GM12801 (cell line): Measurements from ENCODE around the gene OPTN.

ENCODE experiments used
- TF ChIP-seq, protein P1 (sequence below): IDR thresholded peaks from one replicate; pipeline ENCODE4 v1.5.1; 2011; ENCODE audit warnings: control low read depth; ENCODE audit not compliant: insufficient read length; ENCODE audit errors: extremely low read depth

Gene OPTN

DNA sequence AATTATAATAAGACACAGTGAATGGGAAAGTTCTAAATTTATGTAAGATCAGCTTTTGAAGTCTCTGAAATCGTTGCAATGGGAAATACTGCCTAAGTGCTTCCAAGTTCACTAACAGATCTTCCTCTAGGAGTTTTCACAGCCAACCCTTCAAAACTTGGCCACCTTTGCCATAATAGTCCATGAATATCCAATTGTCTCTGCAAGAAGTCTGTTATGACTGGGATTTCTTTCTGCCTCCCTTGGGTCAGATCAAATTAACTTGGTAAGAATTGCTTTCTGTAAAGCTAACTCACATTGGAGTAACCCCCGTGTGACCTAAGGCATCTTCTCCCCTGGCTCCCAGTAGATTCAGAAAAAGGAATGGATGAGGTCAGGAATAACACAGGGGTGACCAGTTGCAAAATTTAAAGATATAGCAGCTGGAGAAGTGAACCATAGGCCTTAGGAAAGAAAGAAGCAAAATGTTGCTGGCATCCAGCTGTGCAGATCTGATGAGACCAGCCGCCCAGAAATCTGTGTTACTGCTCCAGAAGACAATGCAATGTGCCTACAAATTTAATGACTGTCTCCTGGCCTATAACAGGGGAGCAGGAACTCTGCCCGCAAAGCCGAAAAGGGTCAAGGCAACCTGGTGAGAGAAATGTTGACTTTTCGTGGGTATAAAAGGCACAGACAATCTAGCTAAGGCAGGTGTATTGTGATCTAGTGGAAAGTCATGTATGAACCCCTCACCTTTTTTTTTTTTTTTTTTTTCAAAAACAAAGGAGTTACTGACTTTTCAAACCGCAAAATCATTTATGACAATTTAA is 7.5 kb upstream of the OPTN start:
- TF ChIP-seq, protein P1, sequence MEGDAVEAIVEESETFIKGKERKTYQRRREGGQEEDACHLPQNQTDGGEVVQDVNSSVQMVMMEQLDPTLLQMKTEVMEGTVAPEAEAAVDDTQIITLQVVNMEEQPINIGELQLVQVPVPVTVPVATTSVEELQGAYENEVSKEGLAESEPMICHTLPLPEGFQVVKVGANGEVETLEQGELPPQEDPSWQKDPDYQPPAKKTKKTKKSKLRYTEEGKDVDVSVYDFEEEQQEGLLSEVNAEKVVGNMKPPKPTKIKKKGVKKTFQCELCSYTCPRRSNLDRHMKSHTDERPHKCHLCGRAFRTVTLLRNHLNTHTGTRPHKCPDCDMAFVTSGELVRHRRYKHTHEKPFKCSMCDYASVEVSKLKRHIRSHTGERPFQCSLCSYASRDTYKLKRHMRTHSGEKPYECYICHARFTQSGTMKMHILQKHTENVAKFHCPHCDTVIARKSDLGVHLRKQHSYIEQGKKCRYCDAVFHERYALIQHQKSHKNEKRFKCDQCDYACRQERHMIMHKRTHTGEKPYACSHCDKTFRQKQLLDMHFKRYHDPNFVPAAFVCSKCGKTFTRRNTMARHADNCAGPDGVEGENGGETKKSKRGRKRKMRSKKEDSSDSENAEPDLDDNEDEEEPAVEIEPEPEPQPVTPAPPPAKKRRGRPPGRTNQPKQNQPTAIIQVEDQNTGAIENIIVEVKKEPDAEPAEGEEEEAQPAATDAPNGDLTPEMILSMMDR: no peak

DNA sequence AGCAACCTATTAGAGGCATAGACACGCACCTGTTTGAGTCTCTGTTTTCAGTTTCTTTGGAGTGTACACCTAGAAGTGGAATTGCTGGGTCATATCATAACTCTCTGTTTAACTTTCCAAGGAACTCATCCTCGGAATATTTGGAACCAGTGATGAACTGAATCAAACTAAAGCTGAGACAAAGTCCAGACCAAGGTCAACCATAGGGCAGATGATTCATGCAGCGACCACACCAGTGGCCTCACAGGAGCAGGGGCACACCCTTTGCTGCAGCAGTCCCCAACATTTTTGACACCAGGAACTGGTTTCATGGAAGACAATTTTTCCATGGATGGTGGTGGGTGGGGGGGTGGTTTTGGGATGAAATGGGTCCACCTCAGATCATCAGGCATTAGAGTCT is 4.9 kb upstream of the OPTN start:
- TF ChIP-seq, protein P1: no peak

DNA sequence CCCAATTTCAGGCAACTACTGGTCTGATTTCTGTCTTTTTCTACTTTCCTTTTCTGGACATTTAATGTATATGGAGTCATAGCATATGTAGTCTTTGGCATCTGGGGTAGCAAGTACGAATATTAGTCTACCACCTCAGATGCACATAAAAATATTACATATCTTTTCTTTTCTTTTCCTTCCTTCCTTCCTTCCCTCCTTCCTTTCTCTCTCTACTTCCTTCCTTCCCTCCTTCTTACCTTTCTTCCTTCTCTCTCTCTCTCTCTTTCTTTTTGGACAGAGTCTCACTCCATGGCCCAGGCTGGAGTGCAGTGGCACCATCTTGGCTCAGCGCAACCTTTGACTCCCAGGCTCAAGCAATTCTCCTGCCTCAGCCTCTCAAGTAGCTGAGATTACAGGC is 4.0 kb upstream of the OPTN start:
- TF ChIP-seq, protein P1: no peak

DNA sequence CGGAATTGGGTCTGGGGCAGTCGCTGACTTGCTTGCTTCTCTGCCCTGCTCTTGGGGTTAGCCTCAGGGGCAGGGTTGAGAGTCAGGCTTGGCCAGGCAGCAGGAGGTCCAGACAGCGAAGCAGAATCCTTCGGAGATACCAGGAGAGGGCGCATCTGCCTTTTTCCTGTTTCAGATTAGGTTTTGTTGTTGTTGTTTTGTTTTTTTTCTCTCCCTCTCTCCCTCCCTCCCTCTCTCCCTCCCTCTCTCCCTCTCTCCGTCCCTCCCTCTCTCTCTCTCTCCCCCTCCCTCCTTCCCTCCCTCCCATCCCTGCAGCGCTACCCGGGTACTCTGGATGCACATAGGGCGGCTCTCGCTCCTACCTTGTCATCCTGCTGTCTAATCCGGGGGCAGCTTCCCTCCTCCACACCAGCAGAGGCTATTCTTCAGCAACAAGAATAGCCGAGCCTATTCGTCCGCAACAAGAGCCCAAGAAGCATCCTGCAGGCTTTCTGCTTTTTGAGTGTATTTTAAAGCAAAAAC is 758 bp upstream of the OPTN start:
- TF ChIP-seq, protein P1: no peak

DNA sequence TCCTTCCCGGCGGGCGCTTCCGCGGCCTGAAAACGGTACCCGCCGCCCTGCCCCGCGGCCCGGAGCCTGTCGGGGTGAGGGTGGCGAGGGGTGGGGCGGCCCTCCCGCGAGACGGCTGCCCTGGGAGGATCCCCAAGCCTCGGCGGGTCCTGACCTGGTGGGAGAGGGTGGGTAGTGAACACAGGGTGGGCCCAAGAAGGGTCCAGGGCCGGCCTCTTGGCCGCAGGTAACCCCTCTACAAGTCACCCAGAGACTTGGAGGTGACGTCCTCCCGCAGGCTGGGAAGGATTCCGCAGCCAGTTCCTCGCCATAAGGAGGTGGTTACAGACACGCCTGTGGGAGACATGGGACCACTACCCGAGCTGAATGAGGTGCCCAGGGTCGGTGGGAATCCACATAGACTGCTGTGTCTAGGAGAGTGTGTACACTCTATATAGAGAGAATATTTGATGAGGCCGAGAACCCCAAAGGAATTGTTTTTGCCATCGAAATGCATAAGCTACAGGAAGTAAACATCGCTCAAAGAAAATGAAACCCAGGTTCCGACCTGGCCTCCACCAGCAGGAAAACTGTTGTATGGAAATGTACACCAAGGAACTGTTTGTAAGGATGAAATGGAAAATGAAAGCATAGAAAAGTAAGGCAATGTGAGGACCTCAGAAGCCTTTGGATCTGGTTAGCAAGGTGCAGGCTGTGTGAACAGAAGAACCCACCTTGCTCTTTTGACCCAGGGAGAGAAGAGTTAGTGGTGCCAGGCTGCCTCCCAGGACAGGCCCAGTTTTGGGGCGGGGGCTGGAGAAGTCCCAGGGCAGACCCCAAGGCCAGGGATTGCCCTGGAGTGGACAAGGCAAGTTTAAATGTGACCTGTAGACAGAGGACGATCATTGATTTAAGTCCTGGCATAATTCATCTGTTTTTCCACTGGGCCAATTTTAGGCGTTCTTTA is 659 bp downstream of the OPTN start:
- TF ChIP-seq, protein P1: no peak

DNA sequence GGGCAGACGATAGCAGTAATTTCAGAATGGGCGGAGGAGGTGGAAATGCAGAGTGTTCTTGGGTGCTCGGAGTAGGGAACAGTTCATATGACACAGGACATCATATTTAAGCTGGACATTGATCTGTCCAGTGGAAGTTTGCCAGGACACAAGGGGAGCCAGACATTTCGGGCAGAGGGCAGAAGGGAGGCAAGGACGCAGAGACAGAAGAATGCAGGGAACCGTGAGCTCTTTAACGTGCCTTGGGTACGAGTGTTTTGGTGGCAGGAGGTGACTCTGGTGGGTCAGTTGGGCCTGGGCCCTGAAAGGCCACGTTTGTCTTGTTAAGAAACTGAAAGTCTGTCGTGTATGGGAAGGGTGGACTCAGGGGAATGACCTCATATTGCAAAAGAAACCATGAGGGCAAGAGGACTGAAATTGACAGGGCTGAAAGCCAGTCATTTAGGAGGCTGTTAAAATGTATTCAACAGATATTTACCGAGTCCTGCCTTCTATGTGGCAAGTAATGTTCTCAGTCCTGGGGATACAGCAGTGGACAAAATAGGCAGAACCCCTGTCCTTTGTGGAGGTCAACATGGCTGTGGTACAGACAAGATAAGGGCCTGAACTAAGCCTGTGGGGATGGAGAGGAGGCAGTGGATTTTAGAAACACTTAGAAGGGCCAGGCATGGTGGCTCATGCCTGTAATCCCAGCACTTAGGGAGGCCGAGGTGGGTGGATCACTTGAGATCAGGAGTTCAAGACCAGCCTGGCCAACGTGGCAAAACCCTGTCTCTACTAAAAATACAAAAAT is 2.2 kb downstream of the OPTN start:
- TF ChIP-seq, protein P1: no peak

DNA sequence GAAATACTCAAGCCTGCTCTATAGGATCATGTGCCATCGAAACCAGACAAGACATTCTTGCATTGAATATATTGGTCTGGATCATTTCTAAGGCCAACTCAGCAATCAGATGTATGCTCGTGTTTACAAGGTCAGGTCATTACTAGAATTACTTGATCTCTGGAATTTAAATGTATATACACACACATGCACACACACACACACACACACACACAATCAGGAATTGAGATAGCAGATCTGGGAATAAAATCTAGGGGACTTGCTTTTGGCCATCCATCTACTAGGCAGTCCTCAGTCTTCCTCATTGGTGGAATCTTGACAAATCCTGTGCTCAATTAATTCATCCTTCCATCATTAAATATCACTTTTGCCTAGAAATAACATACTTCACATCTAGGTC is 3.6 kb downstream of the OPTN start:
- TF ChIP-seq, protein P1: no peak
